Muscle of leg (tissue), 11 donors: ENCODE data around the gene PCGF2. TPM values are rescaled to one million over a fixed set of nuclear protein-coding genes. Genes with fewer than 3 reads are reported as not detected.
A peak's percentile ranks its signal among the peaks of the same experiment; 100 is the strongest.

Experiments used
- DNase-seq: peaks from one replicate; pipeline ENCODE4 v3.0.0; 2013
- H3K27ac ChIP-seq: one replicate; pipeline ENCODE4 v1.5.1; 2013; ENCODE audit warnings: mild to moderate bottlenecking, low read length, control low read depth
- H3K27me3 ChIP-seq: one replicate; pipeline ENCODE4 v1.6.1; 2013; ENCODE audit warnings: low read length; ENCODE audit not compliant: control insufficient read depth, insufficient read depth
- H3K36me3 ChIP-seq: one replicate; pipeline ENCODE4 v1.6.1; 2013; ENCODE audit warnings: low read length; ENCODE audit not compliant: control insufficient read depth, insufficient read depth
- H3K4me1 ChIP-seq: one replicate; pipeline ENCODE4 v1.6.1; 2013; ENCODE audit warnings: low read length; ENCODE audit not compliant: control insufficient read depth, insufficient read depth
- H3K4me3 ChIP-seq: one replicate; pipeline ENCODE4 v1.5.1; 2013; ENCODE audit warnings: low read length, control low read depth
- H3K9me3 ChIP-seq: replicated peaks from 2 replicates; pipeline ENCODE4 v1.6.1; 2013; ENCODE audit warnings: low read depth, low read length; ENCODE audit not compliant: control insufficient read depth
- WGBS: methylation state at CpG from one replicate; pipeline ENCODE4 v1.1.5; 2013; ENCODE audit warnings: missing lambda C conversion rate; ENCODE audit not compliant: insufficient coverage; 5-methylcytosine and 5-hydroxymethylcytosine counted together
- polyA plus RNA-seq, 8 donors: library from polyadenylated mRNA; unstranded; fragments of 120-200 nt; gene quantifications; one replicate each; pipeline versions ENCODE4 v1.2.1 to v1.2.3, GENCODE V29; 2013; ENCODE audit warnings: inconsistent platforms in 1 of 8, low replicate concordance in 1 of 8; ENCODE audit not compliant: insufficient read length in 8 of 8, insufficient read depth in 1 of 8
- total RNA-seq: library from RNA; stranded (reverse); fragments of 120-200 nt; gene quantifications from one replicate; pipeline ENCODE4 v1.2.4, GENCODE V29; 2013

Gene PCGF2
- total and polyA plus RNA-seq, 9 donors, result 15.2 to 56.5 (median 42.3) TPM

- no peaks in the 10 kb centered on the region for H3K9me3 ChIP-seq
- no peak for DNase-seq
- H3K27me3 ChIP-seq, result no peaks in the 10 kb centered on the region
- peaks cover 14% of the 10 kb centered on the region for H3K4me1 ChIP-seq
- no peak overlapping the region for H3K27ac ChIP-seq
- WGBS, result 61% methylated on average over 20 of the region's 29 CpGs
- H3K36me3 ChIP-seq, result peaks cover 80% of the 10 kb centered on the region
- H3K4me3 ChIP-seq, result no peak overlapping the region
Observed at GRCh38 chr17:38719289-38719942, 28.7 kb downstream of the PCGF2 start.

- Histone ChIP-seq H3K36me3 (peaks cover 92% of the 10 kb centered on the region), H3K9me3 (no peaks in the 10 kb centered on the region), H3K4me1 (peaks cover 10% of the 10 kb centered on the region), H3K4me3 (no peak overlapping the region), H3K27ac (no peak overlapping the region), H3K27me3 (no peaks in the 10 kb centered on the region)
- DNase-seq, result no peak
- WGBS, result 71% methylated on average over 6 of the region's 12 CpGs
Observed at GRCh38 chr17:38717139-38717745, 30.9 kb downstream of the PCGF2 start.

GRCh38 chr17:38716368-38717005 is 31.6 kb downstream of the PCGF2 start:
- peaks cover 10% of the 10 kb centered on the region for H3K4me1 ChIP-seq
- H3K4me3 ChIP-seq, result no peak overlapping the region
- DNase-seq, result no peak
- WGBS, result 81% methylated on average over 15 of the region's 18 CpGs
- H3K36me3 ChIP-seq, result peaks cover 93% of the 10 kb centered on the region
- no peaks in the 10 kb centered on the region for H3K9me3 ChIP-seq
- no peaks in the 10 kb centered on the region for H3K27me3 ChIP-seq
- no peak overlapping the region for H3K27ac ChIP-seq

GRCh38 chr17:38715216-38715943 is 32.8 kb downstream of the PCGF2 start:
- Histone ChIP-seq H3K27me3 (no peaks in the 10 kb centered on the region), H3K4me3 (no peak overlapping the region), H3K36me3 (peaks cover 90% of the 10 kb centered on the region), H3K4me1 (peaks cover 21% of the 10 kb centered on the region), H3K9me3 (no peaks in the 10 kb centered on the region), H3K27ac (no peak overlapping the region)
- no peak for DNase-seq
- WGBS, result 86% methylated on average over 1 of the region's 9 CpGs

GRCh38 chr17:38713456-38714075 is 34.6 kb downstream of the PCGF2 start:
- no peak for DNase-seq
- Histone ChIP-seq H3K4me3 (no peak overlapping the region), H3K27ac (no peak overlapping the region), H3K4me1 (peaks cover 39% of the 10 kb centered on the region), H3K9me3 (no peaks in the 10 kb centered on the region), H3K36me3 (peaks cover 86% of the 10 kb centered on the region), H3K27me3 (no peaks in the 10 kb centered on the region)
- 50% methylated on average over 6 of the region's 11 CpGs for WGBS

GRCh38 chr17:38712593-38712992 is 35.5 kb downstream of the PCGF2 start:
- no peak overlapping the region for H3K27ac ChIP-seq
- H3K9me3 ChIP-seq, result no peaks in the 10 kb centered on the region
- H3K4me1 ChIP-seq, result peaks cover 47% of the 10 kb centered on the region
- no CpG with 5 or more reads among the region's 10 CpGs for WGBS
- DNase-seq, result no peak
- H3K36me3 ChIP-seq, result peaks cover 87% of the 10 kb centered on the region
- no peak overlapping the region for H3K4me3 ChIP-seq
- H3K27me3 ChIP-seq, result no peaks in the 10 kb centered on the region

- H3K4me3 ChIP-seq, result no peak overlapping the region
- WGBS, result 58% methylated on average over 16 of the region's 26 CpGs
- no peaks in the 10 kb centered on the region for H3K9me3 ChIP-seq
- peaks cover 84% of the 10 kb centered on the region for H3K36me3 ChIP-seq
- H3K4me1 ChIP-seq, result peaks cover 52% of the 10 kb centered on the region
- peak; percentile 50 for DNase-seq
- H3K27ac ChIP-seq, result no peak overlapping the region
- no peaks in the 10 kb centered on the region for H3K27me3 ChIP-seq
Observed at GRCh38 chr17:38711792-38712571, 36.2 kb downstream of the PCGF2 start.

- H3K4me3 ChIP-seq, result no peak overlapping the region
- 84% methylated on average over 4 of the region's 5 CpGs for WGBS
- H3K27me3 ChIP-seq, result no peaks in the 10 kb centered on the region
- DNase-seq, result no peak
- peaks cover 62% of the 10 kb centered on the region for H3K4me1 ChIP-seq
- peaks cover 76% of the 10 kb centered on the region for H3K36me3 ChIP-seq
- H3K9me3 ChIP-seq, result no peaks in the 10 kb centered on the region
- H3K27ac ChIP-seq, result peak overlapping the region; percentile 31
Observed at GRCh38 chr17:38710985-38711384, 37.2 kb downstream of the PCGF2 start.

- Histone ChIP-seq H3K36me3 (peaks cover 72% of the 10 kb centered on the region), H3K9me3 (no peaks in the 10 kb centered on the region), H3K4me3 (no peak overlapping the region), H3K27me3 (no peaks in the 10 kb centered on the region), H3K27ac (peak overlapping the region; percentile 90), H3K4me1 (peaks cover 62% of the 10 kb centered on the region)
- no peak for DNase-seq
- 95% methylated on average over 3 of the region's 3 CpGs for WGBS
Observed at GRCh38 chr17:38710604-38710962, 37.6 kb downstream of the PCGF2 start.
